CD4-positive, alpha-beta T cell treated with Interferon alpha-2 for 1 hour (primary cell): ENCODE data around the gene MROH9.

Source experiments
- DNase-seq, 2 donors: peaks; one replicate each; pipeline ENCODE4 v3.0.0-alpha.2; 2020 to 2022

Gene MROH9

GRCh38 chr1:171084870-171085269 lies 149.5 kb downstream of the MROH9 start:
- DNase-seq, result no peak

GRCh38 chr1:171087896-171088295 lies 152.6 kb downstream of the MROH9 start:
- DNase-seq, result no peak

DNA sequence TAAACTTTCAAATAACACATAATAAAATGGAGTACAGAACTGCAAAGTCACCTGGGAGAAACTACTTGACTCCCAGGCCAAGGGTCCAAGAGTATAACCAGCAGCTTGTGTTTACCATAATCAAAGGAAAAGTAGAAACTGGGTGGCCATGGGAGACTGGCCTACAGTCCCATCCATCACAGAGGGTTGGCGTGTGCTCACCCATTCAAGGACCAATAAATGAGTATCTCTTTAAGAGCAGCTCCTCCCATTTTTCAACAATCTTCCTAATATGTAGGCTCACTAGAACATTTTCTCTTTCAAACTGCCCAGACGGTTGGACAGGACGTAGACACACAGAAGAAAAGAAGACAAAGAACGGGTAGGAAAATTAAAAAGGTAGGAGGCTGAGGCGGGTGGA lies 155.3 kb downstream of the MROH9 start, which contains the start of gene FMO3:
TSS of gene FMO3 (plus strand) at position 302 of the 400 bp plus-strand sequence. CDS start 1,754 bp downstream, outside the sequence.
- no peak for DNase-seq

DNA sequence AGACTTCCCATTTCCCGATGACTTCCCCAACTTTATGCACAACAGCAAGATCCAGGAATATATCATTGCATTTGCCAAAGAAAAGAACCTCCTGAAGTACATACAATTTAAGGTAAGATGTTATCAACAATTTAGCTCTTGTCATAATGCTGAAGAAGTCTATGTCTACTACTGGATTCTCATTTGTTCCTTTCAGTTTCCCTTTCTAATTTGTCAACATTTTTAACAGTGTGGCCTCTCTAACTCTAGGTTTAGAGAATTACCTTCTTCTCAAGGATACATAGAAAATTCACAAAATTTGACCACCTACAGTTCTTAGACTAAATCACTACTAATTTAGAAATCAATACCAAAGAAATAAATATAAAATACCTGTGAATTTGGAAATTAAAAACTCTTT lies 168.5 kb downstream of the MROH9 start:
- no peak for DNase-seq

DNA sequence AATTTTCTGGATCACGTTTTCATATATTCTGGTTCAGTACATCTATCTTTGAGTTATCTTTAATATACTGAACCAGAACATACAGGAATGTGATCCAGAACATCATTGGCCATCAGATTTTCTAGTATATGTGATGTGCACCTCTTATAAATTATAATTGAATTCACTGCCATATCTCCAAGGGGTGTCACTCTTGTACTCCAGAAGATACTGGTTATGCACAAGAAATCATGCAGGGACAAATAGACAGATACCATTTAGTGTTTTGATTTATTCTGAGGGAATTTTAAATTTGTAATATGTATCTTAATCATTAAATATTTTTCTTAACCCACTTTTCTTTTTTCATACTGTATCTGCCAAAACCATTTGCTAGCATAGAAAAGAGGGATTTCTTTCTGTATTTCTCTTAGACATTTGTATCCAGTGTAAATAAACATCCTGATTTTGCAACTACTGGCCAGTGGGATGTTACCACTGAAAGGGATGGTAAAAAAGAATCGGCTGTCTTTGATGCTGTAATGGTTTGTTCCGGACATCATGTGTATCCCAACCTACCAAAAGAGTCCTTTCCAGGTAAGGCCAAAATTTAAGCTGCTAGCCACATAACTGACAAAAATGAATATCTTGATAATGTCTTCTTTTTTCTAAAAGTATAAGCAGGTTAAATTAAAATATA lies 172.1 kb downstream of the MROH9 start:
- DNase-seq, result no peak

DNA sequence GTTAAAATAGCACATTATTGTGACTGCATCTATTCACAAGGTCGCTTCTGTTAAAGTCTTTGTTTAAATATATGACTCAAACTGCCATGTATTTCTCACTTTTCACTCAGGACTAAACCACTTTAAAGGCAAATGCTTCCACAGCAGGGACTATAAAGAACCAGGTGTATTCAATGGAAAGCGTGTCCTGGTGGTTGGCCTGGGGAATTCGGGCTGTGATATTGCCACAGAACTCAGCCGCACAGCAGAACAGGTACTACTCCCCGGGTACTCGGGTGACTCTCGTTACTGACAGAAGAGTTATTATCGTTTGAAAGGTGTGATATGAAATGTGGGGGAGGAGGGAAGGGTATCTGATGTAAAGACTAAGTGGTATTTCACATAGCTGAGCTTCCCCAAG lies 172.6 kb downstream of the MROH9 start:
- DNase-seq, result no peak

DNA sequence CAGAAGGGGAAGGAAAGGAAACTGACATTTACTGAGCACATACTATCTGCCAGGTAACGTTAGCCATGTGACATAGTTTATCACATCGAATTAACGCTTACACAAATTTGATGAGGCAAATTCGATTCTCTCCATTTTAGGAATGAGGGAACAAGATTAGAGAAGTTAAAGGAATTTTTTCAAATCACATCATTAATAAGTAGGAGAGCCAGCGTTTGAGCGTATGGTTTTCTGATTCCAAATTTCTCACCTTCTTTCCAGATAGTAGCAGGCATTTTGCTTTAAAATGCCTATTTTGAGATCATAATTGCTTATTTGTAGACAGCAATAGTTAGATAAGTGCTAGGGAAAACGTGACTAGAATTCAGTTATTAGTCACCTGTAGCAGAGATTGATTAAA lies 174.6 kb downstream of the MROH9 start:
- DNase-seq, result no peak

DNA sequence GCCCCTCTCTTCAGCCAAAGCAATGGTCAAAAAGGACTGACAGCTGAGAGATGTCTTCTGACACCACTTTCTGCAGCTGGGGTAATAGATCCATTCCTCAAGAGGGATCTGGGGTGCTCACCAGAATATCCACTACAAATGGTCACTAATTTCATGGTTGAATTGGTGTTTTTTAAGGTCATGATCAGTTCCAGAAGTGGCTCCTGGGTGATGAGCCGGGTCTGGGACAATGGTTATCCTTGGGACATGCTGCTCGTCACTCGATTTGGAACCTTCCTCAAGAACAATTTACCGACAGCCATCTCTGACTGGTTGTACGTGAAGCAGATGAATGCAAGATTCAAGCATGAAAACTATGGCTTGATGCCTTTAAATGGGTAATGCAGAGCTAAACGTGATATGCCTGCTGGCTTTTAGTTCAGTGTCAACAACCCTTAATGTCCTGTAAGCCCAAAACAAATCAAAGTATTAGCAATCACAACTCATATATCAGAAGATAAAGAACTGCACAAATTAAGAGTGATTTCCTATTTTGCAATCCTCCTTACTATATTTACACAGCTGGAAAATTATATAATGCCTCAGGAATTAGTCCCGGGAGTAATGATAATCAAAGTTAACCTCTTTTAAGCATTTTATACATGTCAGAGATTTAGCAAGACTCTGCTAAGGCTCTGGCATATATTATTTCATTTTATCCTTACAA lies 175.4 kb downstream of the MROH9 start:
- no peak for DNase-seq

DNA sequence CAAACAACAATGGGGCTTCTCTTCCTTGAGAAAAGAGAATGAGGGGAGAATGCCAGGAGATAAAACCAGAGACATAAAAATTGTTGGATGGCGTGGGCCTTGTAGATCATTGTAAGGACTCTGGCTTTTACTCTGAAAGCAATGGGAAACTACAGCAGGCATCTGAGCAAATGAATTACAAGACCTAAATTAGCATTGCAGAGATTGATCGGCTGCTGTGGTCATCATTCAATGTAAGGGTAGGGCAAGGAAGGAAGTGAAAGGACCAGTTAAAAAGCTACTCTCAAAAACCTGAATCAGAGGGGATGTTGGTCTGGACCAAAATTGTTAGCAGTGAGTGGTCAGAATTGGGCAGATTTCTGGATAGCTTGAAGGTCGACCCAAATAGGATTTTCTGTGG lies 176.8 kb downstream of the MROH9 start:
- no peak for DNase-seq

DNA sequence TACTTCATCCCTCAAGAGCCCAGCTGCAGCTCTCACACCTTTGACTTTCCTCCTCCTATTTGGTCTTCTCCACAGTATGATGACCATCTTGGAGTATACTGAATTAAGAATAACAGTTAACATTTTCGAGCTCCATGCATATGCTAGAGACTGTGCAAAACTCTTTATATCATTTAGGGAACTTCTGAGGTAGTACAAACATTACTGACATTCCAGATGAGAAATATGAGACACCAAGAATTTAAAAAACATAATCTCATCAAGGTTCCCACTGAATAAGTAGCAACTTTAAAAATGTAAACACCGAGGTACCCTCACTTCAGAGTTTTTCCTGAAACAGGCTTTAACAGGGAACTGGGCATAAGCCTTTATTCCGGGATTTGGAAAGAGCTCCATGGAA lies 178.0 kb downstream of the MROH9 start:
- no peak for DNase-seq
